K562 (cell line): ENCODE measurements around the gene MRPS35.

Experiments
- BMI1 ChIP-seq: fragments of 150-350 bp; IDR thresholded peaks from 2 replicates; pipeline ENCODE4 v1.6.1; 2014; ENCODE audit warnings: low read length
- ELF2 ChIP-seq: fragments of 250-450 bp; sonication (Bioruptor Pico); IDR thresholded peaks from 2 replicates; pipeline ENCODE4 v1.5.0; 2021; ENCODE audit warnings: mild to moderate bottlenecking
- GTF2A2 ChIP-seq: IDR thresholded peaks from 2 replicates; pipeline ENCODE4 v1.6.1; 2016; ENCODE audit warnings: mild to moderate bottlenecking, missing genetic modification characterization, missing compliant biosample characterization
- LEF1 ChIP-seq: fragments of 450-650 bp; IDR thresholded peaks from 2 replicates; pipeline ENCODE4 v1.6.1; 2016; ENCODE audit warnings: mild to moderate bottlenecking
- POLR2A ChIP-seq: fragments of 450-650 bp; conservative IDR thresholded peaks from 2 replicates; pipeline ENCODE4 v1.6.1; 2016
- PTRF ChIP-seq: fragments of 450-650 bp; IDR thresholded peaks from 2 replicates; pipeline ENCODE4 v1.6.1; 2016; ENCODE audit warnings: mild to moderate bottlenecking, missing genetic modification characterization, missing compliant biosample characterization
- SAP30 ChIP-seq: fragments of 200-600 bp; sonication (generic); IDR thresholded peaks from 2 replicates; pipeline ENCODE4 v1.6.1; 2012; ENCODE audit warnings: borderline replicate concordance, low read depth, mild to moderate bottlenecking, moderate library complexity, low read length, control low read depth, inconsistent platforms; ENCODE audit not compliant: insufficient read depth, poor library complexity, severe bottlenecking
- TEAD4 ChIP-seq, 2 experiments: sonication (generic) in 1 of 2; formaldehyde crosslinking in 1 of 2; IDR thresholded peaks; 2 replicates each; pipeline versions ENCODE4 v1.6.1 to v1.8.0; 2012 to 2022; ENCODE audit warnings: borderline replicate concordance in 1 of 2, inconsistent platforms in 1 of 2, low read length in 1 of 2, mild to moderate bottlenecking in 1 of 2, missing genetic modification reagents in 1 of 2
- ZNF561 ChIP-seq: fragments of 450-650 bp; formaldehyde crosslinking; conservative IDR thresholded peaks from 2 replicates; pipeline ENCODE4 v1.4.0; 2020; ENCODE audit warnings: mild to moderate bottlenecking, moderate library complexity
- ZNF766 ChIP-seq: fragments of 200-800 bp; sonication (Bioruptor generic); conservative IDR thresholded peaks from 2 replicates; pipeline ENCODE4 v1.6.1; 2016; ENCODE audit warnings: missing genetic modification characterization, missing compliant biosample characterization
- ZNF785 ChIP-seq: fragments of 250-450 bp; sonication (Bioruptor Pico); IDR thresholded peaks from 2 replicates; pipeline ENCODE4 v1.4.0; 2020; ENCODE audit warnings: mild to moderate bottlenecking
- TF ChIP-seq, protein P1 (sequence below), 2 experiments: fragments of 450-650 bp; formaldehyde crosslinking in 1 of 2; IDR thresholded peaks; 2 replicates each; pipeline versions ENCODE4 v1.4.0 to v1.6.1; 2014 to 2020; ENCODE audit warnings: mild to moderate bottlenecking in 2 of 2, borderline replicate concordance in 1 of 2, low read depth in 1 of 2
- TF ChIP-seq, protein P2 (sequence below), 3 experiments: IDR thresholded peaks in 2 of 3; conservative IDR thresholded peaks in 1 of 3; 2 replicates each; pipeline ENCODE4 v1.5.1; 2011 to 2012; ENCODE audit warnings: low read length in 3 of 3, mild to moderate bottlenecking in 3 of 3, control low read depth in 2 of 3, improper control_type of control experiment in 1 of 3, inconsistent platforms in 1 of 3, low read depth in 1 of 3, mixed read lengths in 1 of 3, moderate library complexity in 1 of 3; ENCODE audit not compliant: insufficient read depth in 2 of 3
- TF ChIP-seq, protein P3 (sequence below): fragments of 150-350 bp; IDR thresholded peaks from 2 replicates; pipeline ENCODE4 v1.6.1; 2014; ENCODE audit warnings: low read depth, mild to moderate bottlenecking, low read length, borderline replicate concordance

DNA sequence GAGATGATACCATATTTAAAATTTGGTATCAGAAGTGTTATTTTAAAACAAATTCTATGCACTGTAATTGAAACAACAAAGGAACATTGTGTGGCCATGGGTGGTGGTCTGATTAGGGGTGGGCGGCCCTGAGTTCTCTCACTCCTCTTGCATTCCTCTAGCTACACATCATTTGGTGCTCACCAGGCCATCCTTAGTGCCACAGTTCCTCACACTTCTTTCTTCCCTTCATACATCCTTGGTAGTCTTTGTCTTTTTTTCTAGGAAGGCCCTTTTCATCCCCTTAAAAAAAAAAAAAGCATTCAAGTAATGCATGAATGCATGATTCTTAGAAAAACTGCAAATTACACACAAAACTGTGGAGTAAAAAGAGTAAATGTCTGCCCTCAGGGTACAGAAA lies 71.8 kb downstream of the MRPS35 start:
- TF ChIP-seq PTRF (tag) (no peak), TEAD4 (IDR thresholded peaks at IDR 0.05; ENCODE audit: low read length) (no peak), TEAD4 (CRISPR knock-in tag; IDR thresholded peaks at IDR 0.05; ENCODE audit: borderline replicate concordance) (no peak), BMI1 (no peak), ZNF766 (CRISPR knock-in tag) (no peak), ZNF785 (CRISPR knock-in tag) (no peak), LEF1 (no peak), ELF2 (CRISPR knock-in tag) (no peak), SAP30 (no peak), ZNF561 (CRISPR knock-in tag) (no peak), POLR2A (no peak), GTF2A2 (tag) (no peak)
- TF ChIP-seq, protein P1, sequence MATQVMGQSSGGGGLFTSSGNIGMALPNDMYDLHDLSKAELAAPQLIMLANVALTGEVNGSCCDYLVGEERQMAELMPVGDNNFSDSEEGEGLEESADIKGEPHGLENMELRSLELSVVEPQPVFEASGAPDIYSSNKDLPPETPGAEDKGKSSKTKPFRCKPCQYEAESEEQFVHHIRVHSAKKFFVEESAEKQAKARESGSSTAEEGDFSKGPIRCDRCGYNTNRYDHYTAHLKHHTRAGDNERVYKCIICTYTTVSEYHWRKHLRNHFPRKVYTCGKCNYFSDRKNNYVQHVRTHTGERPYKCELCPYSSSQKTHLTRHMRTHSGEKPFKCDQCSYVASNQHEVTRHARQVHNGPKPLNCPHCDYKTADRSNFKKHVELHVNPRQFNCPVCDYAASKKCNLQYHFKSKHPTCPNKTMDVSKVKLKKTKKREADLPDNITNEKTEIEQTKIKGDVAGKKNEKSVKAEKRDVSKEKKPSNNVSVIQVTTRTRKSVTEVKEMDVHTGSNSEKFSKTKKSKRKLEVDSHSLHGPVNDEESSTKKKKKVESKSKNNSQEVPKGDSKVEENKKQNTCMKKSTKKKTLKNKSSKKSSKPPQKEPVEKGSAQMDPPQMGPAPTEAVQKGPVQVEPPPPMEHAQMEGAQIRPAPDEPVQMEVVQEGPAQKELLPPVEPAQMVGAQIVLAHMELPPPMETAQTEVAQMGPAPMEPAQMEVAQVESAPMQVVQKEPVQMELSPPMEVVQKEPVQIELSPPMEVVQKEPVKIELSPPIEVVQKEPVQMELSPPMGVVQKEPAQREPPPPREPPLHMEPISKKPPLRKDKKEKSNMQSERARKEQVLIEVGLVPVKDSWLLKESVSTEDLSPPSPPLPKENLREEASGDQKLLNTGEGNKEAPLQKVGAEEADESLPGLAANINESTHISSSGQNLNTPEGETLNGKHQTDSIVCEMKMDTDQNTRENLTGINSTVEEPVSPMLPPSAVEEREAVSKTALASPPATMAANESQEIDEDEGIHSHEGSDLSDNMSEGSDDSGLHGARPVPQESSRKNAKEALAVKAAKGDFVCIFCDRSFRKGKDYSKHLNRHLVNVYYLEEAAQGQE (IDR thresholded peaks at IDR 0.05; ENCODE audit: borderline replicate concordance), result no peak
- TF ChIP-seq, protein P1 (CRISPR knock-in tag; IDR thresholded peaks at IDR 0.05; ENCODE audit: low read depth), result no peak
- TF ChIP-seq, protein P2, sequence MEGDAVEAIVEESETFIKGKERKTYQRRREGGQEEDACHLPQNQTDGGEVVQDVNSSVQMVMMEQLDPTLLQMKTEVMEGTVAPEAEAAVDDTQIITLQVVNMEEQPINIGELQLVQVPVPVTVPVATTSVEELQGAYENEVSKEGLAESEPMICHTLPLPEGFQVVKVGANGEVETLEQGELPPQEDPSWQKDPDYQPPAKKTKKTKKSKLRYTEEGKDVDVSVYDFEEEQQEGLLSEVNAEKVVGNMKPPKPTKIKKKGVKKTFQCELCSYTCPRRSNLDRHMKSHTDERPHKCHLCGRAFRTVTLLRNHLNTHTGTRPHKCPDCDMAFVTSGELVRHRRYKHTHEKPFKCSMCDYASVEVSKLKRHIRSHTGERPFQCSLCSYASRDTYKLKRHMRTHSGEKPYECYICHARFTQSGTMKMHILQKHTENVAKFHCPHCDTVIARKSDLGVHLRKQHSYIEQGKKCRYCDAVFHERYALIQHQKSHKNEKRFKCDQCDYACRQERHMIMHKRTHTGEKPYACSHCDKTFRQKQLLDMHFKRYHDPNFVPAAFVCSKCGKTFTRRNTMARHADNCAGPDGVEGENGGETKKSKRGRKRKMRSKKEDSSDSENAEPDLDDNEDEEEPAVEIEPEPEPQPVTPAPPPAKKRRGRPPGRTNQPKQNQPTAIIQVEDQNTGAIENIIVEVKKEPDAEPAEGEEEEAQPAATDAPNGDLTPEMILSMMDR (IDR thresholded peaks at IDR 0.05 in 2 of 3, conservative IDR thresholded peaks at IDR 0.05 in 1 of 3; ENCODE audit: insufficient read depth in 2 of 3, low read depth in 1 of 3, low read length in 3 of 3), result no peak
- TF ChIP-seq, protein P3, sequence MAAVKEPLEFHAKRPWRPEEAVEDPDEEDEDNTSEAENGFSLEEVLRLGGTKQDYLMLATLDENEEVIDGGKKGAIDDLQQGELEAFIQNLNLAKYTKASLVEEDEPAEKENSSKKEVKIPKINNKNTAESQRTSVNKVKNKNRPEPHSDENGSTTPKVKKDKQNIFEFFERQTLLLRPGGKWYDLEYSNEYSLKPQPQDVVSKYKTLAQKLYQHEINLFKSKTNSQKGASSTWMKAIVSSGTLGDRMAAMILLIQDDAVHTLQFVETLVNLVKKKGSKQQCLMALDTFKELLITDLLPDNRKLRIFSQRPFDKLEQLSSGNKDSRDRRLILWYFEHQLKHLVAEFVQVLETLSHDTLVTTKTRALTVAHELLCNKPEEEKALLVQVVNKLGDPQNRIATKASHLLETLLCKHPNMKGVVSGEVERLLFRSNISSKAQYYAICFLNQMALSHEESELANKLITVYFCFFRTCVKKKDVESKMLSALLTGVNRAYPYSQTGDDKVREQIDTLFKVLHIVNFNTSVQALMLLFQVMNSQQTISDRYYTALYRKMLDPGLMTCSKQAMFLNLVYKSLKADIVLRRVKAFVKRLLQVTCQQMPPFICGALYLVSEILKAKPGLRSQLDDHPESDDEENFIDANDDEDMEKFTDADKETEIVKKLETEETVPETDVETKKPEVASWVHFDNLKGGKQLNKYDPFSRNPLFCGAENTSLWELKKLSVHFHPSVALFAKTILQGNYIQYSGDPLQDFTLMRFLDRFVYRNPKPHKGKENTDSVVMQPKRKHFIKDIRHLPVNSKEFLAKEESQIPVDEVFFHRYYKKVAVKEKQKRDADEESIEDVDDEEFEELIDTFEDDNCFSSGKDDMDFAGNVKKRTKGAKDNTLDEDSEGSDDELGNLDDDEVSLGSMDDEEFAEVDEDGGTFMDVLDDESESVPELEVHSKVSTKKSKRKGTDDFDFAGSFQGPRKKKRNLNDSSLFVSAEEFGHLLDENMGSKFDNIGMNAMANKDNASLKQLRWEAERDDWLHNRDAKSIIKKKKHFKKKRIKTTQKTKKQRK, result no peak
